DND-41 (cell line): ENCODE results near the gene POGLUT3.

Source experiments
- ATAC-seq: fragments of 200-7000 bp; cut with Tn5 transposase; 3 replicates; pipeline ENCODE4 v1.9.1; 2021; ENCODE audit warnings: low read depth; ENCODE audit not compliant: insufficient read depth
- DNase-seq: peaks from one replicate; pipeline ENCODE4 v3.0.0-alpha.2; 2020
- H2AFZ ChIP-seq: 2 replicates; pipeline ENCODE4 v1.6.0; 2012; ENCODE audit warnings: low read depth, low read length
- H3K27ac ChIP-seq: 2 replicates; pipeline ENCODE4 v1.5.1; 2012; ENCODE audit warnings: low read length, inconsistent platforms
- H3K27me3 ChIP-seq: fragments of 200-600 bp; sonication (generic); 2 replicates; pipeline ENCODE4 v1.6.0; 2012; ENCODE audit warnings: low read length, mild to moderate bottlenecking, inconsistent platforms; ENCODE audit not compliant: insufficient read depth, poor library complexity
- H3K36me3 ChIP-seq: 2 replicates; pipeline ENCODE4 v1.5.1; 2012; ENCODE audit warnings: low read length, inconsistent platforms; ENCODE audit not compliant: insufficient read depth
- H3K4me1 ChIP-seq: 2 replicates; pipeline ENCODE4 v1.5.1; 2012; ENCODE audit warnings: mild to moderate bottlenecking, low read length; ENCODE audit not compliant: insufficient read depth
- H3K4me2 ChIP-seq: 2 replicates; pipeline ENCODE4 v1.6.0; 2012; ENCODE audit warnings: mild to moderate bottlenecking, moderate library complexity, low read length, inconsistent platforms; ENCODE audit not compliant: insufficient read depth
- H3K4me3 ChIP-seq, 2 experiments: fragments of 200-600 bp in 1 of 2; shearing (Covaris generic) in 1 of 2; 2 replicates each; pipeline ENCODE4 v1.5.1; 2012 to 2016; ENCODE audit warnings: inconsistent platforms in 2 of 2, low read length in 2 of 2, mild to moderate bottlenecking in 2 of 2, low read depth in 1 of 2, moderate library complexity in 1 of 2
- H3K79me2 ChIP-seq: 2 replicates; pipeline ENCODE4 v1.6.0; 2012; ENCODE audit warnings: low read length, inconsistent platforms; ENCODE audit not compliant: insufficient read depth
- H3K9ac ChIP-seq: 2 replicates; pipeline ENCODE4 v1.6.0; 2012; ENCODE audit warnings: low read depth, mild to moderate bottlenecking, inconsistent platforms, low read length, moderate library complexity
- H3K9me3 ChIP-seq: 2 replicates; pipeline ENCODE4 v1.5.1; 2012; ENCODE audit warnings: low read length, moderate library complexity, mild to moderate bottlenecking, inconsistent platforms; ENCODE audit not compliant: insufficient read depth, severe bottlenecking
- H4K20me1 ChIP-seq: 2 replicates; pipeline ENCODE4 v1.6.0; 2012; ENCODE audit warnings: low read length; ENCODE audit not compliant: insufficient read depth
- EZH2 ChIP-seq: IDR thresholded peaks from 3 replicates; pipeline ENCODE4 v1.6.1; 2012; ENCODE audit warnings: borderline replicate concordance, low read depth, mild to moderate bottlenecking, moderate library complexity, low read length, inconsistent platforms; ENCODE audit not compliant: severe bottlenecking
- TF ChIP-seq, protein P1 (sequence below): IDR thresholded peaks from 2 replicates; pipeline ENCODE4 v1.5.1; 2012; ENCODE audit warnings: borderline replicate concordance, low read length, moderate library complexity, mild to moderate bottlenecking; ENCODE audit not compliant: poor library complexity, severe bottlenecking; ENCODE audit errors: extremely low read depth

Gene POGLUT3

DNA sequence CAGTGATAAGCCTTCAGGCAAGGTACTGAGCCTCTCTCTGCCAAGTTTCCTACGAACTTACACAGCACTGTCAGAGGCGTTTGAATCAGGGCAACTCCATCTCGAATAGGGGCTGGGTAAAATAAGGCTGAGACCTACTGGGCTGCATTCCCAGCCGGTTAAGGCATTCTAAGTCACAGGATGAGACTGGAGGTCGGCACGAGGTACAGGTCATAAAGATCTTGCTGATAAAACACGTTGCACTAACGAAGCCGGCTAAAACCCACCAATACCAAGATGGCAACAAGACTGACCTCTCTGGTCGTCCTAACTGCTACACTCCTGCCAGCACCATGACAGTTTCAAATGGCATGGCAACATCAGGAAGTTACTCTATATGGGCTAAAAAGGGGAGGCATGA lies 20.4 kb upstream of the POGLUT3 start:
- Histone ChIP-seq H2AFZ (no peak overlapping the region), H3K9me3 (no peaks in the 10 kb centered on the region), H4K20me1 (no peaks in the 10 kb centered on the region), H3K4me3 (no peak overlapping the region), H3K27ac (no peak overlapping the region), H3K79me2 (no peaks in the 10 kb centered on the region), H3K4me2 (no peak overlapping the region), H3K27me3 (no peaks in the 10 kb centered on the region), H3K4me1 (no peaks in the 10 kb centered on the region), H3K36me3 (no peaks in the 10 kb centered on the region), H3K9ac (no peak overlapping the region)
- TF ChIP-seq, protein P1, sequence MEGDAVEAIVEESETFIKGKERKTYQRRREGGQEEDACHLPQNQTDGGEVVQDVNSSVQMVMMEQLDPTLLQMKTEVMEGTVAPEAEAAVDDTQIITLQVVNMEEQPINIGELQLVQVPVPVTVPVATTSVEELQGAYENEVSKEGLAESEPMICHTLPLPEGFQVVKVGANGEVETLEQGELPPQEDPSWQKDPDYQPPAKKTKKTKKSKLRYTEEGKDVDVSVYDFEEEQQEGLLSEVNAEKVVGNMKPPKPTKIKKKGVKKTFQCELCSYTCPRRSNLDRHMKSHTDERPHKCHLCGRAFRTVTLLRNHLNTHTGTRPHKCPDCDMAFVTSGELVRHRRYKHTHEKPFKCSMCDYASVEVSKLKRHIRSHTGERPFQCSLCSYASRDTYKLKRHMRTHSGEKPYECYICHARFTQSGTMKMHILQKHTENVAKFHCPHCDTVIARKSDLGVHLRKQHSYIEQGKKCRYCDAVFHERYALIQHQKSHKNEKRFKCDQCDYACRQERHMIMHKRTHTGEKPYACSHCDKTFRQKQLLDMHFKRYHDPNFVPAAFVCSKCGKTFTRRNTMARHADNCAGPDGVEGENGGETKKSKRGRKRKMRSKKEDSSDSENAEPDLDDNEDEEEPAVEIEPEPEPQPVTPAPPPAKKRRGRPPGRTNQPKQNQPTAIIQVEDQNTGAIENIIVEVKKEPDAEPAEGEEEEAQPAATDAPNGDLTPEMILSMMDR = no peak
- no peak for TF ChIP-seq EZH2
- ATAC-seq = no peak
- no peak for DNase-seq

DNA sequence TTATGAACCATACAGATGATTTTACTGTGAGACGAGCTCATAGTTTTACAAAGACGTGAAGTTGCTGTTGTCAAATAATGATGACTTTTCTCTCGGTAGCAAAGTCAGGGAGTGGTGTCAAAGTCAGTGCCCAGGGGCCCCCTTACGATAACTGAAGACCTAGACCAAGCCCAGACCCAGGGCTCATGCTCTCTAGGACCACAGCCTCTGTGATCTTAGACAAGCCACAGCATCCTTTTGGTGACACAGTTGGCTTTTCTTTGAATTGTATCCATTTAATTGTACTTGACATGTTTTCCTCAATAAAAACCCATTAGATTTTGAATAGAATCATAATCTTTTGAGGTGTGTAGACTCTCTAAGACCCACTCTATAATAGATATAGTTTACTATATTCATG lies 17.9 kb upstream of the POGLUT3 start:
- H3K9me3 ChIP-seq = no peaks in the 10 kb centered on the region
- H3K27ac ChIP-seq = no peak overlapping the region
- no peaks in the 10 kb centered on the region for H3K4me1 ChIP-seq
- no peak overlapping the region for H2AFZ ChIP-seq
- no peak overlapping the region for H3K4me3 ChIP-seq
- no peak overlapping the region for H3K9ac ChIP-seq
- no peaks in the 10 kb centered on the region for H3K27me3 ChIP-seq
- no peaks in the 10 kb centered on the region for H4K20me1 ChIP-seq
- TF ChIP-seq EZH2 = no peak
- TF ChIP-seq, protein P1 = no peak
- ATAC-seq = no peak
- no peak for DNase-seq
- H3K36me3 ChIP-seq = no peaks in the 10 kb centered on the region
- H3K79me2 ChIP-seq = no peaks in the 10 kb centered on the region
- no peak overlapping the region for H3K4me2 ChIP-seq

DNA sequence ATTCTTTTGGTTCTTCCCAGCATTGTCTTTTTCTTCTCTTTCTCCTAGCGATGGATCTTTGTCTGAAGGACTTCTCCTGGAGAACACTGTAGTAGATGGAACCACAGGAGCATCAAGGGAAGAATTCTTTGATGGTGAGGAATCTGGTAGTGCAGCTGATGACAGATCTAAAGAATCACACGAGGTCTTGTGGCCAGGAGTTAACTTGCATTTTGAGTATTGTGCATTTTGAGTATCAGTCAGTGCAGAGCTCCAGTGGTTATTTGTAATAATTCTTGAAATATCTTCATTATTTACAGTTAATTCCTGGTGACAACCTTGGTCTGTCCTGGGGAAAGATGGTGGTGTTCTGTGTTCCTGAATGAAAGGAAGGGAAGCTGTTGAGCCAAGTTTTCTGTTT lies 14.5 kb upstream of the POGLUT3 start:
- H2AFZ ChIP-seq = no peak overlapping the region
- H3K9ac ChIP-seq = no peak overlapping the region
- no peaks in the 10 kb centered on the region for H3K36me3 ChIP-seq
- no peak overlapping the region for H3K27ac ChIP-seq
- no peak for ATAC-seq
- H4K20me1 ChIP-seq = no peaks in the 10 kb centered on the region
- H3K27me3 ChIP-seq = no peaks in the 10 kb centered on the region
- TF ChIP-seq, protein P1 = no peak
- TF ChIP-seq EZH2 = no peak
- no peaks in the 10 kb centered on the region for H3K79me2 ChIP-seq
- H3K4me2 ChIP-seq = no peak overlapping the region
- H3K4me1 ChIP-seq = no peaks in the 10 kb centered on the region
- H3K4me3 ChIP-seq = no peak overlapping the region
- H3K9me3 ChIP-seq = no peaks in the 10 kb centered on the region
- DNase-seq = no peak
